Upper lobe of left lung (tissue), 6 donors: ENCODE results near the gene CD82. TPM values are rescaled to one million over a fixed set of nuclear protein-coding genes. Genes with fewer than 3 reads are reported as not detected.

Source experiments
- ATAC-seq, 2 donors: fragments of 200-7000 bp; cut with Tn5 transposase; one replicate each; pipeline ENCODE4 v1.9.1; 2022; ENCODE audit warnings: mild to moderate bottlenecking in 2 of 2, moderate library complexity in 2 of 2; ENCODE audit not compliant: low FRiP score in 2 of 2
- DNase-seq, 2 donors: peaks; one replicate each; pipeline ENCODE4 v3.0.0-alpha.2; 2019 to 2020
- H3K27ac ChIP-seq, 4 donors: fragments of 200-600 bp; sonication (generic); one replicate each; pipeline ENCODE4 v1.5.1; 2016 to 2019
- H3K27me3 ChIP-seq, 4 donors: fragments of 200-600 bp; sonication (generic); one replicate each; pipeline ENCODE4 v1.5.1; 2017 to 2019
- H3K36me3 ChIP-seq, 4 donors: fragments of 200-600 bp; sonication (generic); one replicate each; pipeline ENCODE4 v1.5.1; 2016 to 2019
- H3K4me1 ChIP-seq, 4 donors: fragments of 200-600 bp; sonication (generic); one replicate each; pipeline ENCODE4 v1.5.1; 2018 to 2019
- H3K4me3 ChIP-seq, 4 donors: fragments of 200-600 bp; sonication (generic); one replicate each; pipeline ENCODE4 v1.5.1; 2017 to 2019; ENCODE audit warnings: mild to moderate bottlenecking in 2 of 4, moderate library complexity in 1 of 4
- H3K9me3 ChIP-seq, 4 donors: fragments of 200-600 bp; sonication (generic); one replicate each; pipeline ENCODE4 v1.5.1; 2018 to 2019
- CTCF ChIP-seq, 6 experiments: fragments of 450-650 bp in 4 of 6; fragments of 200-600 bp in 2 of 6; sonication (generic) in 2 of 6; IDR thresholded peaks; one replicate each; pipeline ENCODE4 v1.5.1; 2016 to 2019; ENCODE audit warnings: antibody characterized with exemption in 6 of 6
- EP300 ChIP-seq, 4 donors: sonication (generic); formaldehyde crosslinking; IDR thresholded peaks; one replicate each; pipeline ENCODE4 v1.5.1; 2017; ENCODE audit warnings: antibody characterized with exemption in 4 of 4, control low read depth in 2 of 4
- POLR2A ChIP-seq, 4 donors: fragments of 450-650 bp; IDR thresholded peaks; one replicate each; pipeline ENCODE4 v1.5.1; 2016 to 2017; ENCODE audit warnings: antibody characterized with exemption in 4 of 4, mild to moderate bottlenecking in 2 of 4
- POLR2AphosphoS5 ChIP-seq, 2 donors: sonication (generic); formaldehyde crosslinking; IDR thresholded peaks; one replicate each; pipeline ENCODE4 v1.5.1; 2017; ENCODE audit warnings: antibody characterized with exemption in 2 of 2
- WGBS, 2 donors: methylation state at CpG; one replicate each; pipeline ENCODE4 v1.1.5; 2017 to 2018; 5-methylcytosine and 5-hydroxymethylcytosine counted together
- total RNA-seq, 6 donors: library from RNA; depleted of rRNA in 4 of 6; stranded (reverse); fragments of >200 nt in 4 of 6; gene quantifications; one replicate each; pipeline versions ENCODE4 v1.1.0 to v1.2.1, GENCODE V29; 2016 to 2021
- donor health status: DM: no; HTN: no; CAD: no; lungs with moderate emphysema.
- donor health status: DM: no; HTN: yes; CAD: no; lungs with severe emphysema.

Gene CD82
- total RNA-seq, 6 donors from 2014 or later = 29.8 to 148 (median 69.9) TPM

GRCh38 chr11:44622190-44622650 lies 56.8 kb downstream of the CD82 start:
- Histone ChIP-seq H3K27me3 (no peaks in the 10 kb centered on the region), H3K9me3 (peaks cover 0 to 6% (median 0%) of the 10 kb centered on the region in 4 donors), H3K27ac (peak overlapping the region in 3 of 4 donors; percentile 21 to 56 (median 53)), H3K4me1 (peaks cover 32 to 37% (median 35%) of the 10 kb centered on the region in 4 donors), H3K36me3 (peaks cover 0 to 27% (median 20%) of the 10 kb centered on the region in 4 donors), H3K4me3 (no peak overlapping the region)
- 79 to 100% methylated on average over 4 of the region's 4 CpGs for WGBS, 2 donors
- no peak for TF ChIP-seq CTCF (IDR thresholded peaks at IDR 0.05)
- TF ChIP-seq POLR2AphosphoS5 (IDR thresholded peaks at IDR 0.05) = no peak
- no peak for TF ChIP-seq POLR2A (IDR thresholded peaks at IDR 0.05)
- TF ChIP-seq EP300 (IDR thresholded peaks at IDR 0.05) = no peak
- ATAC-seq (no peak), DNase-seq (peak in 1 of 2 donors; percentile 12)

- Histone ChIP-seq H3K36me3 (peaks cover 0 to 24% (median 17%) of the 10 kb centered on the region in 4 donors), H3K4me3 (no peak overlapping the region), H3K4me1 (peaks cover 38 to 43% (median 41%) of the 10 kb centered on the region in 4 donors), H3K9me3 (peaks cover 0 to 6% (median 0%) of the 10 kb centered on the region in 4 donors), H3K27me3 (no peaks in the 10 kb centered on the region), H3K27ac (peak overlapping the region in 2 of 4 donors; percentile 53 to 56)
- ATAC-seq (no peak), DNase-seq (peak in 1 of 2 donors; percentile 17)
- no peak for TF ChIP-seq CTCF (IDR thresholded peaks at IDR 0.05)
- TF ChIP-seq POLR2AphosphoS5 (IDR thresholded peaks at IDR 0.05) = no peak
- 80 to 91% methylated on average over 1 to 11 of the region's 11 CpGs for WGBS, 2 donors
These were observed 57.3 kb downstream of the CD82 start for GRCh38 chr11:44622721-44623258.

GRCh38 chr11:44623341-44623730 lies 57.9 kb downstream of the CD82 start:
- peaks cover 0 to 6% (median 0%) of the 10 kb centered on the region in 4 donors for H3K9me3 ChIP-seq
- 41 to 48% methylated on average over 7 to 10 of the region's 10 CpGs for WGBS, 2 donors
- peaks cover 43 to 49% (median 46%) of the 10 kb centered on the region in 4 donors for H3K4me1 ChIP-seq
- no peak overlapping the region for H3K4me3 ChIP-seq
- peaks cover 0 to 18% (median 11%) of the 10 kb centered on the region in 4 donors for H3K36me3 ChIP-seq
- TF ChIP-seq POLR2AphosphoS5 (IDR thresholded peaks at IDR 0.05) = peak; percentile 50 to 64
- no peak for TF ChIP-seq POLR2A (IDR thresholded peaks at IDR 0.05)
- DNase-seq (peak in 1 of 2 donors; percentile 34), ATAC-seq (peak in 1 of 2 donors; percentile 12)
- no peaks in the 10 kb centered on the region for H3K27me3 ChIP-seq
- H3K27ac ChIP-seq = peak overlapping the region in 3 of 4 donors; percentile 67 to 77 (median 76)

GRCh38 chr11:44623731-44624491 lies 58.4 kb downstream of the CD82 start:
- TF ChIP-seq CTCF (IDR thresholded peaks at IDR 0.05) (no peak), POLR2A (IDR thresholded peaks at IDR 0.05) (no peak), POLR2AphosphoS5 (IDR thresholded peaks at IDR 0.05) (peak in 1 of 2 donors; percentile 0), EP300 (IDR thresholded peaks at IDR 0.05) (no peak)
- peak in 1 of 2 donors; percentile 20 for DNase-seq
- Histone ChIP-seq H3K9me3 (peaks cover 0 to 6% (median 0%) of the 10 kb centered on the region in 4 donors), H3K36me3 (peaks cover 0 to 12% (median 6%) of the 10 kb centered on the region in 4 donors), H3K27ac (peak overlapping the region; percentile 45 to 77 (median 72)), H3K27me3 (no peaks in the 10 kb centered on the region), H3K4me3 (no peak overlapping the region), H3K4me1 (peaks cover 47 to 54% (median 50%) of the 10 kb centered on the region in 4 donors)
- 54 to 59% methylated on average over 4 to 8 of the region's 8 CpGs for WGBS, 2 donors
- no peak for ATAC-seq

- DNase-seq = no peak
- Histone ChIP-seq H3K27me3 (no peaks in the 10 kb centered on the region), H3K27ac (peak overlapping the region in 3 of 4 donors; percentile 67 to 77 (median 76)), H3K36me3 (peaks cover 0 to 7% (median 1%) of the 10 kb centered on the region in 4 donors), H3K9me3 (peaks cover 0 to 6% (median 0%) of the 10 kb centered on the region in 4 donors), H3K4me1 (peaks cover 47 to 60% (median 51%) of the 10 kb centered on the region in 4 donors), H3K4me3 (no peak overlapping the region)
- TF ChIP-seq CTCF (IDR thresholded peaks at IDR 0.05) (no peak), EP300 (IDR thresholded peaks at IDR 0.05) (no peak), POLR2A (IDR thresholded peaks at IDR 0.05) (no peak), POLR2AphosphoS5 (IDR thresholded peaks at IDR 0.05) (no peak)
- WGBS, 2 donors = 95 to 99% methylated on average over 4 of the region's 4 CpGs
- ATAC-seq = no peak
These were observed 59.3 kb downstream of the CD82 start for GRCh38 chr11:44624761-44625221.
